OCI-LY7 (cell line): Measurements from ENCODE around the gene BCL3. TPM values are rescaled to one million over a fixed set of nuclear protein-coding genes. Genes with fewer than 3 reads are reported as not detected.

ENCODE experiments used
- BruUV-seq: library from RNA; stranded (reverse); fragments of 400-500 nt; replicated peaks from 2 replicates; lab custom pipeline; 2021; lab: Mats Ljungman, UMichigan
- CTCF ChIA-PET: fragments of 300-600 bp; sonication (Branson Sonifier 250); formaldehyde crosslinking; loops from one replicate; lab custom pipeline; 2022; ENCODE audit warnings: antibody characterized with exemption; ENCODE audit not compliant: unreplicated experiment; lab: Charles Lee
- POLR2A ChIA-PET: fragments of 300-600 bp; sonication (Branson Sonifier 250); formaldehyde crosslinking; loops from one replicate; lab custom pipeline; 2022; ENCODE audit warnings: antibody characterized with exemption; lab: Charles Lee
- DNase-seq: peaks from one replicate; pipeline ENCODE4 v3.0.0-alpha.2; 2015; ENCODE audit warnings: low spot score
- H2AFZ ChIP-seq: fragments of 200-600 bp; sonication (generic), shearing (Covaris generic); 2 replicates; pipeline ENCODE4 v1.6.1; 2014; ENCODE audit warnings: mild to moderate bottlenecking, antibody characterized with exemption, low read length, moderate library complexity
- H3K27ac ChIP-seq: fragments of 200-600 bp; sonication (generic); 2 replicates; pipeline ENCODE4 v1.5.1; 2014; ENCODE audit warnings: mixed run types, low read depth, mild to moderate bottlenecking, moderate library complexity, low read length, inconsistent platforms; ENCODE audit not compliant: poor library complexity, severe bottlenecking
- H3K36me3 ChIP-seq: fragments of 200-600 bp; sonication (generic); 2 replicates; pipeline ENCODE4 v1.6.1; 2014; ENCODE audit warnings: mild to moderate bottlenecking, antibody characterized with exemption, low read length, moderate library complexity, mixed read lengths; ENCODE audit not compliant: insufficient read depth
- H3K4me1 ChIP-seq: fragments of 200-600 bp; sonication (generic); 2 replicates; pipeline ENCODE4 v1.5.1; 2014; ENCODE audit warnings: mild to moderate bottlenecking, low read length; ENCODE audit not compliant: insufficient read depth, poor library complexity, severe bottlenecking
- H3K4me2 ChIP-seq: fragments of 200-600 bp; sonication (generic); 2 replicates; pipeline ENCODE4 v1.6.1; 2014; ENCODE audit warnings: mild to moderate bottlenecking, low read length
- H3K4me3 ChIP-seq: fragments of 200-600 bp; sonication (generic); 2 replicates; pipeline ENCODE4 v1.5.1; 2014; ENCODE audit warnings: mild to moderate bottlenecking, low read depth, low read length; ENCODE audit not compliant: poor library complexity, severe bottlenecking
- H3K79me2 ChIP-seq: fragments of 200-600 bp; sonication (generic); 2 replicates; pipeline ENCODE4 v1.6.1; 2016; ENCODE audit warnings: low read depth, mild to moderate bottlenecking, low read length, moderate library complexity, mixed read lengths; ENCODE audit not compliant: insufficient read depth
- H3K9me2 ChIP-seq: fragments of 200-600 bp; sonication (generic); 2 replicates; pipeline ENCODE4 v1.6.1; 2016; ENCODE audit warnings: mild to moderate bottlenecking, low read length, mixed read lengths; ENCODE audit not compliant: insufficient read depth
- H3K9me3 ChIP-seq: fragments of 200-600 bp; sonication (generic); 2 replicates; pipeline ENCODE4 v1.6.1; 2014; ENCODE audit warnings: mild to moderate bottlenecking, mixed run types, low read length, mixed read lengths
- H4K20me1 ChIP-seq: fragments of 200-600 bp; sonication (generic); 2 replicates; pipeline ENCODE4 v1.6.1; 2014; ENCODE audit warnings: mild to moderate bottlenecking, antibody characterized with exemption, low read length, moderate library complexity, mixed read lengths; ENCODE audit not compliant: insufficient read depth
- CTCF ChIP-seq: fragments of 200-600 bp; sonication (generic); conservative IDR thresholded peaks from 2 replicates; pipeline ENCODE4 v1.5.1; 2014; ENCODE audit warnings: mild to moderate bottlenecking, antibody characterized with exemption, low read length, moderate library complexity, mixed read lengths
- EZH2phosphoT487 ChIP-seq: fragments of 200-600 bp; sonication (generic); IDR thresholded peaks from 2 replicates; pipeline ENCODE4 v1.6.1; 2018; ENCODE audit warnings: low read depth, borderline replicate concordance, mild to moderate bottlenecking, mixed run types, antibody characterized with exemption, low read length, moderate library complexity, mixed read lengths
- intact Hi-C: fragments of 100-400 bp; cut with micrococcal nuclease; formaldehyde crosslinking; loops from one replicate; pipeline ENCODE4 v1.10.0; 2022; ENCODE audit not compliant: unreplicated experiment
- total RNA-seq, 2 experiments: library from RNA; depleted of rRNA in 1 of 2; stranded (reverse); fragments of >200 nt in 1 of 2; shearing (Covaris generic) in 1 of 2; gene quantifications; 2 replicates each; pipeline ENCODE4 v1.2.3, GENCODE V29; 2014 to 2022

Gene BCL3
- total RNA-seq, 2 experiments from 2014 or later: 10.2 to 18.6 TPM

DNA sequence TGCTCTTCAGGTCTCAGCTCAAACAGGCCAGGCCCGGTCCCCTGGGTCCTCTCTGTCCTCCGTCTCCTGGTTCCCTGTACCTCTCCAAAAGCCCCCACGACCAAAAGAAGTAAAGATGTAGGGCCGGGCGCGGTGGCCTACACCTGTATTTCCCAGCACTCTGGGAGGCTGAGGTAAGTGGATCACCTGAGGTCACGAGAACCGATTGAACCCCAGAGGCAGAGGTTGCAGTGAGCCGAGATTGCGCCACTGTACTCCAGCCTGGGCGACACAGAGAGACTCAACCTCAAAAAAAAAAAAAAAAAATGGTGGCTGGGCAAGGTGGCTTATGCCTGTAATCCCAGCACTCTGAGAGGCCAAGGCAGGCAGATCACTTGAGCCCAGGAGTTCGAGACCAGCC lies 22.0 kb upstream of the BCL3 start:
- no peak overlapping the region for H2AFZ ChIP-seq
- no peak for DNase-seq
- H4K20me1 ChIP-seq: no peaks in the 10 kb centered on the region
- TF ChIP-seq CTCF: no peak
- no peak for TF ChIP-seq EZH2phosphoT487
- H3K9me3 ChIP-seq: no peaks in the 10 kb centered on the region
- POLR2A ChIA-PET: no interaction called here
- H3K9me2 ChIP-seq: no peaks in the 10 kb centered on the region
- intact Hi-C loops: no loop called here
- no peak overlapping the region for H3K27ac ChIP-seq
- H3K4me1 ChIP-seq: peaks cover 42% of the 10 kb centered on the region
- no peaks in the 10 kb centered on the region for H3K36me3 ChIP-seq
- CTCF ChIA-PET: no interaction called here
- H3K4me2 ChIP-seq: no peak overlapping the region
- no peak overlapping the region for H3K4me3 ChIP-seq
- H3K79me2 ChIP-seq: no peaks in the 10 kb centered on the region
- no TSS peak for BruUV-seq

DNA sequence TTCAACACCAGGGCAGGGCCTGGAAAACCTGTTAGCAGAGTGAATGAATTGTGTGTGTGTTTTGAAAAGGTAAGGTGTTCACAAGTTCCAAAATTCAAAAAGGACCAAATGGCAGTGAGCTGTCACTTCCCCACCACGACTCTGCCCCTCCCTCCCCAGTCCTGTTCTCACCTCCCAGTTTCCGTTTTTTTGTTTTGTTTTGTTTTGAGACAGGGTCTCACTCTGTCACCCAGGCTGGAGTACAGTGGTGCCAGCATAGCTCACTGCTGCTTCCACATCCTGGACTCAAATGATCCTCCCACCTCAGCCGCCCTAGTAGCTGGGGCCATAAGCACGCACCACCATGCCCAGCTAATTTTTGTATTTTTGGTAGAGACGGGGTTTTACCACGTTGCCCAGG lies 20.3 kb upstream of the BCL3 start:
- peaks cover 29% of the 10 kb centered on the region for H3K4me1 ChIP-seq
- CTCF ChIA-PET: interaction anchor here (1.1 kb wide), 1 partner anchor 43 kb away, joined by 3 read pairs; no protein-coding TSS in a partner anchor
- H3K4me2 ChIP-seq: no peak overlapping the region
- intact Hi-C loops: no loop called here
- BruUV-seq: no TSS peak
- H3K27ac ChIP-seq: no peak overlapping the region
- no peak for DNase-seq
- POLR2A ChIA-PET: no interaction called here
- peak overlapping the region; percentile 52; the same call in 1 of the 2 replicates for H2AFZ ChIP-seq
- TF ChIP-seq EZH2phosphoT487 (no peak), CTCF (no peak)
- H4K20me1 ChIP-seq: no peaks in the 10 kb centered on the region
- no peaks in the 10 kb centered on the region for H3K79me2 ChIP-seq
- no peak overlapping the region for H3K4me3 ChIP-seq
- no peaks in the 10 kb centered on the region for H3K36me3 ChIP-seq
- no peaks in the 10 kb centered on the region for H3K9me2 ChIP-seq
- no peaks in the 10 kb centered on the region for H3K9me3 ChIP-seq

DNA sequence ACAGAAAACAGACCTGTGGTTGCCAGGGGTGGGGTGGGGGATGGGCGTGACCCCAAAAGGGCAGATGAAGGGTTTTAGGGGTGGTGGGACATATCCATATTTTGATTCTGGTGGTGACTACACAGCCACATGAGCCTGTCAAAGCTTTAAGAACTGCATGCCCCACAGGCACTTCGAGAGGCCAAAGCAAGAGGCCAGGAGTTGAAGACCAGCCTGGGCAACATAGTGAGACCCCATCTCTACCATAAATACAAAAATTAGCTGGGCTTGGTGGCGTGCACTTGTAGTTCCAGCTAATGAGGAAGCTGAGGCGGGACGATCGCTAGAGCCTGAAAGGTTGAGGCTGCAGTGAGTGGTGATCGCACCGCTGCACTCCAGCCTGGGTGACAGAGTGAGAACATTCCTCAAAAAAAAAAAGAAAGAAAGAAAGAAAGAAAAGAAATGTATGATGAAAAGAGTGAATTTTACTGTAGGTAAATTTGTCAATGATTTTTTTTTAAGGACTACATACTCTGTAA lies 18.9 kb upstream of the BCL3 start:
- POLR2A ChIA-PET: no interaction called here
- intact Hi-C loops: no loop called here
- no TSS peak for BruUV-seq

More for the DNA sequence above, 18.9 kb upstream of the BCL3 start:
- no peak overlapping the region for H3K4me3 ChIP-seq
- no peaks in the 10 kb centered on the region for H3K9me3 ChIP-seq
- no peak overlapping the region for H2AFZ ChIP-seq
- H3K4me2 ChIP-seq: no peak overlapping the region
- no peak for TF ChIP-seq CTCF
- TF ChIP-seq EZH2phosphoT487: no peak
- H3K36me3 ChIP-seq: no peaks in the 10 kb centered on the region
- H3K79me2 ChIP-seq: no peaks in the 10 kb centered on the region
- no peak overlapping the region for H3K27ac ChIP-seq
- CTCF ChIA-PET: no interaction called here
- no peaks in the 10 kb centered on the region for H3K9me2 ChIP-seq
- no peaks in the 10 kb centered on the region for H4K20me1 ChIP-seq
- DNase-seq: no peak
- peaks cover 16% of the 10 kb centered on the region for H3K4me1 ChIP-seq
